GM12878 (cell line): ENCODE data around the gene RAP1GAP. TPM values are rescaled to one million over a fixed set of nuclear protein-coding genes. Genes with fewer than 3 reads are reported as not detected.

ENCODE experiments used
- ATAC-seq: fragments of 200-7000 bp; cut with Tn5 transposase; 3 replicates; pipeline ENCODE4 v1.9.1; 2020; ENCODE audit warnings: mild to moderate bottlenecking, moderate library complexity
- BruUV-seq: library from RNA; stranded (reverse); fragments of 400-500 nt; replicated peaks from 2 replicates; lab custom pipeline; 2021; lab: Mats Ljungman, UMichigan
- CTCF ChIA-PET: fragments of 300-600 bp; sonication (Branson Sonifier 250); formaldehyde crosslinking; extraction: SDS; loops from one replicate; lab custom pipeline; 2021; ENCODE audit warnings: inconsistent platforms; lab: Yijun Ruan, JAX
- POLR2A ChIA-PET: fragments of 350-600 bp; formaldehyde crosslinking; extraction: SDS; loops from one replicate; lab custom pipeline; 2021; ENCODE audit warnings: inconsistent platforms; lab: Charles Lee
- RAD21 ChIA-PET: fragments of 300-600 bp; sonication (Branson Sonifier 250); formaldehyde crosslinking; loops from one replicate; lab custom pipeline; 2023; ENCODE audit warnings: antibody characterized with exemption; ENCODE audit not compliant: unreplicated experiment; lab: Charles Lee
- SMC1A ChIA-PET: fragments of 300-600 bp; sonication (Branson Sonifier 250); formaldehyde crosslinking; loops from one replicate; lab custom pipeline; 2023; ENCODE audit not compliant: unreplicated experiment, uncharacterized antibody; lab: Charles Lee
- DNase-seq: peaks from one replicate; pipeline ENCODE4 v3.0.0-alpha.2; 2011; ENCODE audit warnings: low read depth, low spot score
- FAIRE-seq: peaks from 3 replicates; lab custom pipeline; 2011; peaks lifted over from hg19 to GRCh38; lab: Jason Lieb, UNC
- H2AFZ ChIP-seq: 2 replicates; pipeline ENCODE4 v1.6.0; 2011; ENCODE audit warnings: low read depth, low read length, control low read depth; ENCODE audit not compliant: control insufficient read depth
- H3K27ac ChIP-seq: 2 replicates; pipeline ENCODE4 v1.5.1; 2011; ENCODE audit warnings: control low read depth; ENCODE audit not compliant: control insufficient read depth, insufficient read depth
- H3K27me3 ChIP-seq, 2 experiments: replicated peaks in 1 of 2; 2 replicates each; pipeline versions ENCODE4 v1.6.0 to v1.6.1; 2011; ENCODE audit warnings: low read length in 1 of 2; ENCODE audit not compliant: control insufficient read depth in 2 of 2, insufficient read depth in 2 of 2
- H3K36me3 ChIP-seq, 2 experiments: 2 replicates each; pipeline ENCODE4 v1.5.1; 2011; ENCODE audit warnings: low read length in 1 of 2; ENCODE audit not compliant: control insufficient read depth in 2 of 2, insufficient read depth in 2 of 2
- H3K4me1 ChIP-seq: 2 replicates; pipeline ENCODE4 v1.6.1; 2011; ENCODE audit warnings: mild to moderate bottlenecking, low read length, moderate library complexity, mixed read lengths; ENCODE audit not compliant: control insufficient read depth, insufficient read depth
- H3K4me2 ChIP-seq: 2 replicates; pipeline ENCODE4 v1.6.0; 2011; ENCODE audit warnings: control low read depth; ENCODE audit not compliant: control insufficient read depth, insufficient read depth
- H3K4me3 ChIP-seq: fragments of 200-600 bp; sonication (generic); 2 replicates; pipeline ENCODE4 v1.5.1; 2016
- H3K79me2 ChIP-seq: 2 replicates; pipeline ENCODE4 v1.6.0; 2011; ENCODE audit warnings: low read length; ENCODE audit not compliant: control insufficient read depth, insufficient read depth
- H3K9ac ChIP-seq: 2 replicates; pipeline ENCODE4 v1.8.0; 2011; ENCODE audit warnings: low read length, control low read depth, mixed read lengths; ENCODE audit not compliant: control insufficient read depth, insufficient read depth
- H3K9me3 ChIP-seq: replicated peaks from 3 replicates; pipeline ENCODE4 v1.5.1; 2011; ENCODE audit warnings: mild to moderate bottlenecking, low read length; ENCODE audit not compliant: control insufficient read depth, insufficient read depth
- H4K20me1 ChIP-seq: 2 replicates; pipeline ENCODE4 v1.6.0; 2011; ENCODE audit not compliant: control insufficient read depth, insufficient read depth
- ASH2L ChIP-seq: fragments of 300-600, 200-600 bp; sonication (generic); IDR thresholded peaks from 2 replicates; pipeline ENCODE4 v1.6.1; 2017; ENCODE audit warnings: low read depth, mild to moderate bottlenecking, borderline replicate concordance
- BCLAF1 ChIP-seq: fragments of 450-650 bp; IDR thresholded peaks from 2 replicates; pipeline ENCODE4 v1.6.1; 2017; ENCODE audit warnings: antibody characterized with exemption, mild to moderate bottlenecking, moderate library complexity
- CBX3 ChIP-seq: fragments of 200-600 bp; sonication (generic); IDR thresholded peaks from 2 replicates; pipeline ENCODE4 v1.6.1; 2016; ENCODE audit warnings: low read depth, borderline replicate concordance
- EZH2 ChIP-seq: IDR thresholded peaks from 2 replicates; pipeline ENCODE4 v1.6.1; 2012; ENCODE audit warnings: low read depth, mild to moderate bottlenecking, control low read depth, inconsistent platforms, low read length, borderline replicate concordance; ENCODE audit not compliant: control insufficient read depth
- HDAC2 ChIP-seq: fragments of 200-600 bp; sonication (generic); IDR thresholded peaks from 2 replicates; pipeline ENCODE4 v1.6.1; 2017
- HDGF ChIP-seq: fragments of 450-650 bp; IDR thresholded peaks from 2 replicates; pipeline ENCODE4 v1.6.1; 2016; ENCODE audit warnings: antibody characterized with exemption
- KLF5 ChIP-seq: fragments of 450-650 bp; IDR thresholded peaks from 2 replicates; pipeline ENCODE4 v1.6.1; 2014; ENCODE audit warnings: mild to moderate bottlenecking; ENCODE audit not compliant: partially characterized antibody
- MXI1 ChIP-seq: fragments of 150-350 bp; IDR thresholded peaks from 2 replicates; pipeline ENCODE4 v1.6.1; 2011; ENCODE audit warnings: low read depth, mild to moderate bottlenecking, inconsistent platforms, low read length, improper control_type of control experiment
- MYB ChIP-seq: fragments of 150-350 bp; IDR thresholded peaks from 2 replicates; pipeline ENCODE4 v1.6.1; 2014; ENCODE audit warnings: mild to moderate bottlenecking, low read depth, low read length, borderline replicate concordance
- NKRF ChIP-seq: fragments of 450-650 bp; conservative IDR thresholded peaks from 2 replicates; pipeline ENCODE4 v1.6.1; 2017; ENCODE audit warnings: mild to moderate bottlenecking, moderate library complexity
- NR2F1 ChIP-seq: fragments of 450-650 bp; conservative IDR thresholded peaks from 2 replicates; pipeline ENCODE4 v1.6.1; 2017; ENCODE audit warnings: mild to moderate bottlenecking
- PML ChIP-seq: IDR thresholded peaks from 2 replicates; pipeline ENCODE4 v1.6.1; 2012; ENCODE audit warnings: low read length, inconsistent platforms
- POLR2AphosphoS5 ChIP-seq: IDR thresholded peaks from 2 replicates; pipeline ENCODE4 v1.6.1; 2011; ENCODE audit warnings: mild to moderate bottlenecking, low read length, inconsistent platforms
- SMC3 ChIP-seq: IDR thresholded peaks from 2 replicates; pipeline ENCODE4 v1.6.1; 2011; ENCODE audit warnings: low read length, improper control_type of control experiment, borderline replicate concordance
- TARDBP ChIP-seq: IDR thresholded peaks from 2 replicates; pipeline ENCODE4 v1.6.1; 2016; ENCODE audit warnings: borderline replicate concordance
- ZBTB4 ChIP-seq: fragments of 450-650 bp; formaldehyde crosslinking; IDR thresholded peaks from 2 replicates; pipeline ENCODE4 v1.4.0; 2022; ENCODE audit warnings: mild to moderate bottlenecking, moderate library complexity
- WGBS: methylation state at CpG from one replicate; pipeline ENCODE4 v1.1.6; 2016; ENCODE audit warnings: low lambda C conversion rate; ENCODE audit not compliant: insufficient replicate concordance, insufficient coverage; ENCODE audit errors: missing lambda C conversion rate; 5-methylcytosine and 5-hydroxymethylcytosine counted together
- in situ Hi-C: fragments of 300-500 bp; cut with MboI; formaldehyde crosslinking; loops from 9 replicates; pipeline ENCODE4 v1.14.3; 2018; ENCODE audit warnings: mixed read lengths
- intact Hi-C: fragments of 100-400 bp; cut with micrococcal nuclease; formaldehyde crosslinking; loops from one replicate; pipeline ENCODE4 v1.14.2; 2022; ENCODE audit not compliant: unreplicated experiment
- polyA plus RNA-seq, 11 experiments: library from polyadenylated mRNA; depleted of rRNA in 4 of 11; unstranded in 6 of 11; stranded (reverse) in 5 of 11; fragments of >200 nt; fragmentation: Nextera tagmentation in 4 of 11; fragmentation: Illumina TruSeq in 1 of 11; extraction: Ambion mirVana in 4 of 11; extraction: Trizol in 1 of 11; gene quantifications; 1 replicate in 1 of 11; 2 replicates in 10 of 11; pipeline versions ENCODE4 v1.2.1 to v1.2.3, GENCODE V29; 2011 to 2016; ENCODE audit warnings: inconsistent platforms in 2 of 11, missing spikeins in 2 of 11, low read depth in 1 of 11
- total RNA-seq, 4 experiments: library from RNA; depleted of rRNA in 3 of 4; stranded (reverse); fragments of >200 nt in 3 of 4; fragmentation: Illumina TruSeq in 1 of 4; extraction: Trizol in 1 of 4; gene quantifications; 2 replicates each; pipeline versions ENCODE4 v1.2.1 to v1.2.3, GENCODE V29; 2013 to 2021

Gene RAP1GAP
- total and polyA plus RNA-seq, 10 of the 15 experiments (the other 5 are each of a cell fraction or from before 2014, with no cell fraction given): 0.04 to 0.96 (median 0.09) TPM; not detected in 3

- BruUV-seq: no TSS peak
- CTCF ChIA-PET: interaction anchor here (1.9 kb wide), 1 partner anchor 69 kb away, joined by 4 read pairs; no protein-coding TSS in a partner anchor
- SMC1A ChIA-PET: interaction anchor here (0.5 kb wide), 1 partner anchor 81 kb away, joined by 3 read pairs; no protein-coding TSS in a partner anchor
- WGBS: 49% methylated on average over 8 of the region's 8 CpGs
- RAD21 ChIA-PET: no interaction called here
- no peaks in the 10 kb centered on the region for H3K79me2 ChIP-seq
- H3K27ac ChIP-seq: no peak overlapping the region
- intact Hi-C loops: no loop called here
- DNase-seq (no peak), ATAC-seq (no peak), FAIRE-seq (no peak)
- in situ Hi-C loops: no loop called here
- H3K9me3 ChIP-seq: no peaks in the 10 kb centered on the region
- H3K4me2 ChIP-seq: no peak overlapping the region
- H3K4me3 ChIP-seq: no peak overlapping the region
- H2AFZ ChIP-seq: no peak overlapping the region
- H4K20me1 ChIP-seq: no peaks in the 10 kb centered on the region
- H3K4me1 ChIP-seq: peaks cover 3% of the 10 kb centered on the region; the same call in 1 of the 2 replicates
- no peaks in the 10 kb centered on the region for H3K36me3 ChIP-seq
- POLR2A ChIA-PET: no interaction called here
- H3K9ac ChIP-seq: no peak overlapping the region
- peaks cover 0 to 6% of the 10 kb centered on the region in 2 experiments for H3K27me3 ChIP-seq
- TF ChIP-seq ASH2L (no peak), POLR2AphosphoS5 (no peak), CBX3 (no peak), BCLAF1 (no peak), KLF5 (no peak), NR2F1 (no peak), HDGF (no peak), NKRF (no peak), TARDBP (no peak), MXI1 (no peak), HDAC2 (no peak), ZBTB4 (CRISPR knock-in tag) (no peak), MYB (no peak), PML (no peak), EZH2 (no peak), SMC3 (no peak)
These were observed 3.2 kb downstream of the RAP1GAP start for GRCh38 chr1:21665711-21666575.
